ENCODE data around the gene EIF3L. TPM values are rescaled to one million over a fixed set of nuclear protein-coding genes. Genes with fewer than 3 reads are reported as not detected.

The EIF3L gene
- total and polyA plus RNA-seq, 2 of the 8 experiments (the other 6 are each of a cell fraction or from before 2014, with no cell fraction given) = 639 to 886 TPM

- Histone ChIP-seq H2BK120ac (replicated peaks; ENCODE audit: low read depth, low read length) (no peak overlapping the region), H2BK5ac (ENCODE audit: low read depth, low read length) (no peak overlapping the region), H3K9me3 (ENCODE audit: insufficient read depth in 2 of 2, low read depth in 1 of 2, low read length in 1 of 2) (no peaks in the 10 kb centered on the region), H3K18ac (ENCODE audit: extremely low read depth, low read length) (no peak overlapping the region), H3K4me1 (replicated peaks in 1 of 4; ENCODE audit: control insufficient read depth in 3 of 4, insufficient read depth in 4 of 4, low read length in 3 of 4) (no peaks in the 10 kb centered on the region), H2AFZ (ENCODE audit: low read length) (no peak overlapping the region), H2BK20ac (ENCODE audit: low read length) (no peak overlapping the region), H3K79me2 (ENCODE audit: control insufficient read depth in 1 of 2, insufficient read depth in 2 of 2, low read length in 2 of 2) (no peaks in the 10 kb centered on the region), H3K27ac (ENCODE audit: low read depth, low read length) (no peak overlapping the region), H4K91ac (replicated peaks; ENCODE audit: insufficient read length, low read length) (no peak overlapping the region), H2AK5ac (ENCODE audit: low read depth, low read length) (no peak overlapping the region), H2BK12ac (ENCODE audit: low read depth, low read length) (no peak overlapping the region), H3K36me3 (ENCODE audit: control insufficient read depth in 2 of 4, insufficient read depth in 4 of 4, low read length in 3 of 4) (peaks cover 3 to 13% (median 8%) of the 10 kb centered on the region in 4 experiments; a peak in 6 of 8 replicates), H3K9ac (replicated peaks in 1 of 4; ENCODE audit: extremely low read depth in 1 of 4, low read depth in 3 of 4, low read length in 3 of 4) (no peak overlapping the region), H3K79me1 (ENCODE audit: low read depth, low read length) (no peaks in the 10 kb centered on the region), H3K4me3 (ENCODE audit: extremely low read depth in 1 of 4, insufficient read depth in 2 of 4, low read depth in 3 of 4, low read length in 4 of 4) (no peak overlapping the region), H4K5ac (ENCODE audit: insufficient read length, low read depth, low read length) (no peak overlapping the region), H2BK15ac (ENCODE audit: low read length) (no peak overlapping the region), H4K8ac (ENCODE audit: extremely low read depth, insufficient read depth, low read length) (peak overlapping the region; percentile 51; the same call in 1 of the 2 replicates), H3K4ac (replicated peaks; ENCODE audit: insufficient read length, low read depth, low read length) (no peak overlapping the region), H4K20me1 (replicated peaks in 1 of 2; ENCODE audit: control insufficient read depth in 1 of 2, insufficient read depth in 2 of 2, low read length in 2 of 2) (peaks cover 0 to 1% of the 10 kb centered on the region in 2 experiments), H3K4me2 (ENCODE audit: insufficient read depth in 1 of 2, low read depth in 2 of 2, low read length in 2 of 2) (no peak overlapping the region), H3K23ac (ENCODE audit: insufficient read length) (no peak overlapping the region), H3K56ac (replicated peaks; ENCODE audit: insufficient read length, low read depth, low read length) (no peak overlapping the region), H3K14ac (ENCODE audit: insufficient read length) (no peak overlapping the region), H3K27me3 (replicated peaks in 1 of 4; ENCODE audit: control insufficient read depth in 3 of 4, extremely low read depth in 1 of 4, insufficient read depth in 3 of 4, low read length in 3 of 4) (no peaks in the 10 kb centered on the region), H3K23me2 (ENCODE audit: low read depth, low read length) (no peaks in the 10 kb centered on the region)
- 87% methylated on average over 14 of the region's 18 CpGs; no CpG with 5 or more reads in 1 of the 2 experiments for WGBS, 2 experiments (ENCODE audit: extremely low coverage in 1 of 2, insufficient coverage in 1 of 2, insufficient read length in 1 of 2, insufficient replicate concordance in 2 of 2, low coverage in 1 of 2, low lambda C conversion rate in 2 of 2, missing lambda C conversion rate in 1 of 2)
- FAIRE-seq = no peak
- ChIA-PET POLR2A (ENCODE audit: partially characterized antibody) (interaction anchor here (0.6 to 1.1 kb wide), 4 partner anchors 8 to 29 kb away, joined by 3 to 5 read pairs (median 3); partner anchors contain the start of genes C22orf23, MICALL1 and POLR2F), CTCF (ENCODE audit: partially characterized antibody) (interaction anchor here (0.8 to 2.9 kb wide), 7 partner anchors 9 to 263 kb away, joined by 3 to 13 read pairs (median 3); no protein-coding TSS in a partner anchor)
- TF ChIP-seq CHD2 (IDR thresholded peaks at IDR 0.05; ENCODE audit: low read length) (no peak), CBX8 (IDR thresholded peaks at IDR 0.05; ENCODE audit: borderline replicate concordance, low read depth, low read length) (no peak), TCF12 (IDR thresholded peaks at IDR 0.05; ENCODE audit: low read depth, low read length) (no peak), NRF1 (IDR thresholded peaks at IDR 0.05; ENCODE audit: low read depth, low read length) (no peak), EZH2 (IDR thresholded peaks at IDR 0.05; ENCODE audit: low read depth, low read length, severe bottlenecking) (no peak), PHF8 (conservative IDR thresholded peaks at IDR 0.05; ENCODE audit: low read depth, low read length) (no peak), MAFK (IDR thresholded peaks at IDR 0.05; ENCODE audit: low read depth, low read length) (no peak), RNF2 (IDR thresholded peaks at IDR 0.05; ENCODE audit: borderline replicate concordance, low read depth, low read length, missing control alignments, poor library complexity, severe bottlenecking) (no peak), RBBP5 (IDR thresholded peaks at IDR 0.05; ENCODE audit: borderline replicate concordance, low read depth, low read length) (no peak)
- no peak for DNase-seq (ENCODE audit: low read depth in 1 of 2, low spot score in 2 of 2)
Measured at GRCh38 chr22:37924386-37925065, 75.3 kb downstream of the EIF3L start.
